GDM1 (cell line): Measurements from ENCODE around the gene AGBL1.
"Not testable (repeated sequence)": the region's sequence is repeated elsewhere in the genome, so short reads cannot be mapped to it uniquely, and the experiment has no call there.

Source experiments
- DNase-seq: peaks from one replicate; lab custom pipeline; 2025; lab: John Stamatoyannopoulos, UW

AGBL1 gene

GRCh38 chr15:86399041-86399954 is 319.6 kb downstream of the AGBL1 start:
- DNase-seq = no peak

DNA sequence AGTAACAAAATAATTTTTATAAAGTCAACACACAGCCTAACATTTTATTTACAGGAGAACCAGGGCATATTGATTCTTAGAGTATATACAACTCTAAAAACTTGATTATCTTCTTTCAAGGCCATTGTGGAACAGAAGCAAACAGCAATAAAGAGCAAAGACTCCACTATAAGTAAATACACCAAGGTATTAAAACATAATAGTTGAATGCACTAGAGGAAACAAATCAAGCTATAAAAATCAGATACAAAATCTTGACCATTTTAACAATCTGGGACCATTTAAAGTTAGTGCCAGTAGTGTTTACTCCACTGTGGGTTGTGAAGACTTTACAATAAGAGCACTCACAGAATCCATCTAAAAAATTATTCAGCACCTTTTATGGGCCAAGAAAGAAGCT is 323.6 kb downstream of the AGBL1 start:
- no peak for DNase-seq

DNA sequence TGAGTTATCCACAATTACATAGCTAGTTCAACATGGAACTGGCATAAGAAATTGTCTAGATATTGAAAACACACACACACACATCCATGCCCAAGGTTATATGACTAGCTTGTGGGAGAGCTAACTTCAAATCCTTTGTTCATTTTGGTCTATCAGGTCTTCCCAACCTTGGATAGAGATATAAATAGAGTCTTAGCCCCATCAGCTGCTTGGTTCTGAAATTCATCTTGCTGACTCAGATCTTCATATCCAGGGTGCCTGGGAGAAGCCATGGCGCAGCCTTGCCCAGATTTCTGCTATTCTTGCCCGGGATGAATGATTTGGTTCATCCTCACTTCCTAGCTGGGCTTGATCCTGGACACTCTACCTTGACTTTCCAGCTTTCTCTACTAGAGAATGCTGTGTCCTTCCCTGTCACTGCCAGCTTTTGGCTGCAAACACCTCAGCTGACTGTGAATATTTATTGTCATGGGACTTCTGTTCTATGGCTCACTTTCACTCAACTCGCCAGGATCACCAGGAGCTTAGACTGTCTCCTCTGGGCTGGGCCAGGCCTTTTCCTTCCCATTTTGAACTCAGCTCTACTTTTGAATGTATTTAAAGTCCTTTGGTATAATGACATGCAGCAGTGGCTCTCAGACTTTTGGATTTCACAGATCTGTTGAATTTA is 324.4 kb downstream of the AGBL1 start:
- DNase-seq = no peak

DNA sequence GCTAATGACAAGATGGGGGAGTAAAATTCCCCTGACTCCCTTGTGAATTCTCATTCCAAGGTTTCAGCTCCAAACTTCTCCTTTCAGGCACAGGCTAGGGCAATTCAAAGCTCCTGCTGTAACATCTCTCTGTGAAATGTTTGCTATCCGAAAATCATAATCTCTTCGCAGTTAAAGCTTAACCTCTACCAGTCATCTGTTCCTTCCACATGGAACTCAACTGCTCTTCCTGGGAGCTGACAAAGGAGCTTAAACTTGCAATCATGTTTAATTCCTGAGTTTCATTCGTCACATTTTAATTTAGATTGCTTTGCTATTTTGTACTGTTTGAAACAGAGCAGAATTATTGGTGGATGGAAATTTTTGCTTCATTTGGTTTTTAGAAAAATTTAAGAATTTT is 328.6 kb downstream of the AGBL1 start:
- DNase-seq = no peak

DNA sequence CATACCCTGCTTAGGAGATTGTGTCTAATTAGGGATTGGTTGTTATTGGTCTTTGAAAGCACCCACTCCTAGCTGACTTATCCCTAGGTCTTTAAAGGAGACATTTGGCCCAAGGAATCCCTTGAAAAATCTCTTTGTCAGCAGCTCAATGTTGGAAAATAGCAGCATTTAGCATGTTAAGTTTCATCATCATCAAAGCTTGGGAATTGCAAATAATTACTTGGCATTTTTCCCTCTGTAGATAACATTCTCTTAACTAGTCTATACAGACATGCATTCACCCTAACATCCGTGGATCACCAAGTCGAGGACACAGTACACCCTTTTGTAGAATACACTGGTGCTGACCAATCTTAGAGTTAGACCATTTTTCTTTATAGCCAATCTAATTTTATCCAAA is 332.2 kb downstream of the AGBL1 start:
- DNase-seq = no peak

- no peak for DNase-seq
Measured at GRCh38 chr15:86413191-86413590, 333.5 kb downstream of the AGBL1 start.

DNA sequence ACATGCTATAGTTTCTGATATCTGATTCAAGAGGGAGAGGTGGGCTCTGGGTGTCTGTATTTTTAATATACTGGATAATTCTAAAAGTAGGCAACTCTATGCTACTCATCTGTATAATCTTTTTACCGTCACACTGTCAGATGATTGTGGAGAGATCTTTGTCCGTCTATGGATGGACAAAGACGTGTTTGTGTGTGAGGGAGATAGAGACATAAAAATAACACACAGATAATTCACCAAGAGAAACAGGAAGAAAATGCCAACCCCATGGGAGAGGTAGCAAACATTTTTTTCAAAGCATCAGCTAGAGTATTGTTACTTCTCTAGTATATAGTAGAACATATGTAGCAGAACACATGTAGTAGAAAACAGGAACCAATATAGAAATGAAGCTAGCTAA is 346.1 kb downstream of the AGBL1 start:
- DNase-seq = no peak

- no peak for DNase-seq
Measured at GRCh38 chr15:86432861-86433260, 353.2 kb downstream of the AGBL1 start.

DNA sequence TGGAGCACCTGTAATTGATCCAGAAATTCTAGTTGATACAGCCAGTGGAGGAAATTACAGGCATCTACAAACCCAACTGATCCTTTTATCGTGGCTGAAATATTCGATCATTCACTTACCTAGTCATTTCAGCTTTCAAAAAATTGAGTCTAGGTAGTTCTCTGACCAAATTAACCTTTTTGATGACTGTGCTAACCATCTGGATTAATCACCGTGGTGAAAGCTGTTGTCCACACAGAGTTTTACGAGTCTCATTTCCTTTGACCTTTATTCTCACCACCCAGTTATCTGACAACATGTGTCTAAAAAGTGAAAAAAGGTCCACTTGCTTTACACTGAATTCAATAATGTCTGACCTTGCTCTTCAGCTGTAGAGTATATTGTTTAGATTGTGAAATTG is 354.3 kb downstream of the AGBL1 start:
- no peak for DNase-seq

DNA sequence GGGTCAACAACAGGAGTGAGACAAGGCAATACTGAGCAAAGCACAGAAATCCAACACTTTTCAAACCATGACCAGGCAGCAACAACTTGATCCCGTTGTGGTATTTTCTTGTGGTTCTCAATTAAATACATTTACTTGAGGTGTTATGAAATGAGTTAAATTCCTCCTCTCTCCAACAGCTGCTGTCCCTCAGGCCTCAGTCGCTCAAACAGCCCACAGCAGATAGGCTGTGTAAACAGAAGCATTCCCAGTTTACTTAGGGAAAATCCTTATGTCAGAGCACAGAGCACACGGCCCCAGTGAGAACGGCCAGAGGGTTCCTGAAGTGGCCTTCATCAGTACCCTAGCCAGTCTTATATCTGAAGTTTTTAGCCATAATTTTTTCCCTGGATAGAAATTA is 359.9 kb downstream of the AGBL1 start:
- no peak for DNase-seq

DNA sequence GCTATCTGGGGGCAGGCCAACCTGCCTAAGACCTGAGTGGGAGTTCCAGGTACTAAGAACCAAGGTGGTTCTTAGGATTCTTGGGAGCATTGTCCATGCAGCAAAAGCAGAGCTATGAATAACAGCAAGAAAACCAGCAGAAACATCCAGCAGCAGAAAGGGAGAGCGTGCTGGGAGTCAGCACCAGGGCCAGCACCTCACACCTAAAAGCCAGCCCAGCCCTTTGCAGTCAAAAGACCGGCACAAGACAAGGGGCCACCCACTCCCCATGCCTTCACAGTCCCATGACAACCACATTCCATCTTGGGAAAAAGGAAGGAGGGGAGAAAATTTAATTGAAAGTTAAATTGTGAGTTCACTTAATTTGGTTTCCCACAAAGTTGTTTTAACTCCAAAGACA is 364.9 kb downstream of the AGBL1 start:
- DNase-seq = no peak

DNA sequence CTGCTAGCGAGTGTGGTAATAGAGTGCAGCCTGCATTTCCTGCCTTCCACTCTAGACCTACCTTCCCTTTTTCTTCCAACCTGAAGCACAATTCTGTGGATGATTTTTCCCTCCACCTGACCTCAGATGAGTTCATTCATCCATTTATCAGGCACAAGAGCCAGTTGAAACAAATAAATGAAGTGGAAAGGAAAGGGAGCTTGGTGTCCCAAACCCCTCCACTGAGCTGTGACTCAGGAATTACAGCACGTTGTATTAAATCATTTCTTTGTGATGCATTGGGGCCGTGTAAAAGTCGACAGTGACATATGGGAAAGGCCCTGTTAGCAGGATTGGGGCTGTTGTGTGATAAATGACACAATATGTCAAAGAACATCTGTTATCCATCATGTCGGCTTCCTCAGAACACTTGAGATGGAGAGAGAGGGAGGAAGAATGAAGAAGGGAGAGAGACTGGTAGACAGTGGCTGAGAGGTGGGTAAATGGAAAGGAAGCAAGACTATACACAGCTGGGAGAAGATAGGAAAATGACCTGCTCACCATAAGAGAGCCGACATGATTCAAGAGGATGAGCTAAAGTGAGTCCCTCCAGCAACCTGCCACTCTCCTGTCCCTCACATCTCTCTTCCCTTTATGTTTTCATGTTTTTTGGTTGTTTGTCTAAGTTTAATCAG is 366.0 kb downstream of the AGBL1 start:
- no peak for DNase-seq

GRCh38 chr15:86446253-86446640 is 366.6 kb downstream of the AGBL1 start:
- no peak for DNase-seq

GRCh38 chr15:86465470-86466039 is 385.9 kb downstream of the AGBL1 start:
- not testable (repeated sequence) for DNase-seq

DNA sequence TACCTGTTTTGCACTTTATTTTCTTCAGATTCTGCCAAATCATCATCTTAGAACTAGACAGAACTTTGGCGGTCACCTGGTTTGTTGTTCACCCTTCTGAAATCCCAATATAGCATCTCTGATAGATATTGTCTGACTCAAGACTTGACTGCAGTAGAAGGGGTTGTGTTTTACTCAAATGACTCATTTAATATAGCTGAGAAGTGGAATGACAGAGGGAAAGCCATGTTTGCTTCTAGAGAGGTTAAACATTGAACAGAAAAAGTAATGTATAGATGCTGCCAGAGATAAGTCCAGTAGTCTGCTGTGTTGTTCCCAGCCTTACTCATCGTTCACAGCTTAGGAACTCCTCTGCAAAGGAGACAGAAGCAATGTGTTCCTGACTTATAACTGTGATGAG is 402.0 kb downstream of the AGBL1 start:
- DNase-seq = no peak

GRCh38 chr15:86483936-86484335 is 404.3 kb downstream of the AGBL1 start:
- DNase-seq = no peak

GRCh38 chr15:86488046-86488445 is 408.4 kb downstream of the AGBL1 start:
- no peak for DNase-seq

DNA sequence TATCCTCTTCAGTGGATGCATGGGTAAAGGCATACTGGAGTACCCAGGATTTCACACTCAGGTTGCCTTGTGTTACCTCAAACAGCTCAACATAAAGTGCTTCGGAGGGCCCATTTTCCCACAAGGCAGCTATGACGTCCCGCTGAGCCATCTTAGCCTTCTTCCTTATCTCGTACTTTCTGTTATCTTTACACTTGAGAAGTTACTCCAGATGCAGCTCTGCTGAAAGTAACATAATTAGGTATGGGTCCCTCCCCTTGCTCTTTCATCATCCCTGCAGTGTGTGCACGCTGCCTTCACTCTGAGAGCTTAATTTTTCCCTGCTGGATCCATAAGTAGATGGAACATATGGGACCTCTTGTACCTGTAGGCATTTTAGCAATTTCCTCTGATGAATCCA is 410.3 kb downstream of the AGBL1 start:
- DNase-seq = no peak

GRCh38 chr15:86491118-86491517 is 411.4 kb downstream of the AGBL1 start:
- no peak for DNase-seq

- no peak for DNase-seq
Measured at GRCh38 chr15:86493884-86494283, 414.2 kb downstream of the AGBL1 start.

GRCh38 chr15:86494475-86494874 is 414.8 kb downstream of the AGBL1 start:
- no peak for DNase-seq

GRCh38 chr15:86502301-86502700 is 422.6 kb downstream of the AGBL1 start:
- DNase-seq = no peak

DNA sequence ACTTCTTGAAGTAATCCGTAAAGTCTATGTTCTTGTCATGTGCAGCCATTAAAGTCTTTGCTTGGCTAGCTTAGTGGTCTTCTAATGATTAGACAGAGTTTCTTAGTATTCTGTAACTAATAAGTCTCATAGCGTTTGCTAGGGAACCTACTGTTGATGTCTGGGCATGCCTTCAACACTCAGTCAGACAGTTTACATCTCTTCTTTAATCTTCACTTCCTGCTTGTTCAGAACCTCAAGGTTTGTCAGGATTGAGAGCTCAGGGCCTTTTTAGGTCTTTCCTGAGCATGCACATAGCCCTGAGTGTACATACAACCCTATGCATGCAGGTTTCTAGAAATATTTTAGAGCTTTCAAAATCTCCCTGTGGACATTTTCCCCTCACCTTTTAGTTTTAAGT is 426.3 kb downstream of the AGBL1 start:
- no peak for DNase-seq
